ENCODE data around the gene ZXDC.

ZXDC gene

DNA sequence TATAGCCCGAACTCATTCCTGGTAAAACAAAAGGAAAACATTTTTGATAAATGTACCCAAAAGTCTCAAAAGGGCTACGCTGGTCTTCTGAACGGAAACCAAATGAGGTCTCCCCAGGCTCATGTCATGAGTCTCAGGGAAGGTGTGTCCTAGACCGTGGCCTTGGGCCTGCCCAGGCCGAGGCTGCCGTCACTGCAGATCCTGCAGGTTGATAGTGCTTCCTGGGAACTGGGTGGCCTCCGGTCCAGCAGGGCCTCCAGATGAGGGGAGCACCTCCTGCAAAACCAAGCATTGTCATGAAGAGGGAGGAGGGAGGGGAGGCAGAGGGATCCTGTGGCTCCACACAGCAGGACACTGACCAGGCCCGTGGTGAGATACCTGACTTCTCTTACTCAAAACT, 37.5 kb downstream of the ZXDC start:
- Mint-ChIP-seq H3K9me3 (no peaks in the 10 kb centered on the region), H3K4me1 (no peaks in the 10 kb centered on the region), H3K27ac (ENCODE audit: low read depth) (no peak overlapping the region), H3K36me3 (ENCODE audit: insufficient read depth) (peaks cover 21% of the 10 kb centered on the region), H3K4me3 (no peak overlapping the region), H3K27me3 (no peaks in the 10 kb centered on the region)
- no peak for DNase-seq (ENCODE audit: low spot score in 2 of 2)
- no peak for ATAC-seq (replicated peaks; ENCODE audit: extremely low read depth, poor library complexity, severe bottlenecking)

GRCh38 chr3:126436826-126437717, 38.6 kb downstream of the ZXDC start:
- no peak for DNase-seq (ENCODE audit: low spot score in 2 of 2)
- Mint-ChIP-seq H3K27ac (ENCODE audit: low read depth) (no peak overlapping the region), H3K27me3 (no peaks in the 10 kb centered on the region), H3K9me3 (no peaks in the 10 kb centered on the region), H3K36me3 (ENCODE audit: insufficient read depth) (peaks cover 19% of the 10 kb centered on the region), H3K4me3 (no peak overlapping the region), H3K4me1 (no peaks in the 10 kb centered on the region)
- no peak for ATAC-seq (replicated peaks; ENCODE audit: extremely low read depth, poor library complexity, severe bottlenecking)

- Mint-ChIP-seq H3K4me1 (no peaks in the 10 kb centered on the region), H3K27ac (ENCODE audit: low read depth) (no peak overlapping the region), H3K27me3 (no peaks in the 10 kb centered on the region), H3K9me3 (no peaks in the 10 kb centered on the region), H3K4me3 (no peak overlapping the region), H3K36me3 (ENCODE audit: insufficient read depth) (peaks cover 17% of the 10 kb centered on the region)
- ATAC-seq (replicated peaks; ENCODE audit: extremely low read depth, poor library complexity, severe bottlenecking) (no peak), DNase-seq (ENCODE audit: low spot score in 2 of 2) (no peak)
Measured at GRCh38 chr3:126435456-126436315, 40.0 kb downstream of the ZXDC start.

- Mint-ChIP-seq H3K27ac (ENCODE audit: low read depth) (no peak overlapping the region), H3K9me3 (no peaks in the 10 kb centered on the region), H3K36me3 (ENCODE audit: insufficient read depth) (peaks cover 14% of the 10 kb centered on the region), H3K4me1 (no peaks in the 10 kb centered on the region), H3K27me3 (no peaks in the 10 kb centered on the region), H3K4me3 (no peak overlapping the region)
- DNase-seq (ENCODE audit: low spot score in 2 of 2) (no peak), ATAC-seq (replicated peaks; ENCODE audit: extremely low read depth, poor library complexity, severe bottlenecking) (no peak)
Measured at GRCh38 chr3:126434931-126435411, 40.7 kb downstream of the ZXDC start.

- Mint-ChIP-seq H3K9me3 (no peaks in the 10 kb centered on the region), H3K36me3 (ENCODE audit: insufficient read depth) (peaks cover 14% of the 10 kb centered on the region), H3K27me3 (no peaks in the 10 kb centered on the region), H3K27ac (ENCODE audit: low read depth) (no peak overlapping the region), H3K4me3 (no peak overlapping the region), H3K4me1 (no peaks in the 10 kb centered on the region)
- DNase-seq (ENCODE audit: low spot score in 2 of 2) (no peak), ATAC-seq (replicated peaks; ENCODE audit: extremely low read depth, poor library complexity, severe bottlenecking) (no peak)
Measured at GRCh38 chr3:126434264-126434590, 41.5 kb downstream of the ZXDC start.

- peaks cover 9% of the 10 kb centered on the region for H3K36me3 Mint-ChIP-seq (ENCODE audit: insufficient read depth)
- H3K4me1 Mint-ChIP-seq: no peaks in the 10 kb centered on the region
Measured at GRCh38 chr3:126433496-126434263, 42.0 kb downstream of the ZXDC start.

DNA sequence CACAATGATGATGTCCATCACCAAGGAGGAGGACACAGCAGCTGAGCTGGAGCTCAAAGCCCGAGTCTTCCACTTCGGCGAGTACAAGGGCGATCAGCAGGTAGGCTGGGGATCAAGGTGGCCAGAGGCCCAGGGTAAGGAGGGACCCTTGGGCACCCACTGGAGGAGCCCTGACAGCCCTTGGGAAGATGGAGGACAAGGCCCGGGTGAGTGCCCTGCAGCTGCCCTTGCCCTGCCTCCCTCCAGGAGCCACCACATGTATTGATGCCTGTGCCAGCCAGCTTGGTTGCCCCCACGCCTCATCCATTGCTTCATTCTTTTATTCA, 42.6 kb downstream of the ZXDC start:
- H3K4me1 Mint-ChIP-seq: no peaks in the 10 kb centered on the region
- H3K27ac Mint-ChIP-seq (ENCODE audit: low read depth): no peak overlapping the region
- H3K4me3 Mint-ChIP-seq: no peak overlapping the region
- H3K36me3 Mint-ChIP-seq (ENCODE audit: insufficient read depth): peaks cover 7% of the 10 kb centered on the region
- H3K27me3 Mint-ChIP-seq: no peaks in the 10 kb centered on the region
- no peaks in the 10 kb centered on the region for H3K9me3 Mint-ChIP-seq
- ATAC-seq (replicated peaks; ENCODE audit: extremely low read depth, poor library complexity, severe bottlenecking) (no peak), DNase-seq (ENCODE audit: low spot score in 2 of 2) (no peak)

More at GRCh38 chr3:126433496-126434263, 42.0 kb downstream of the ZXDC start:
- DNase-seq (ENCODE audit: low spot score in 2 of 2) (no peak), ATAC-seq (replicated peaks; ENCODE audit: extremely low read depth, poor library complexity, severe bottlenecking) (no peak)
- Mint-ChIP-seq H3K27ac (ENCODE audit: low read depth) (no peak overlapping the region), H3K9me3 (no peaks in the 10 kb centered on the region), H3K27me3 (no peaks in the 10 kb centered on the region), H3K4me3 (no peak overlapping the region)

DNA sequence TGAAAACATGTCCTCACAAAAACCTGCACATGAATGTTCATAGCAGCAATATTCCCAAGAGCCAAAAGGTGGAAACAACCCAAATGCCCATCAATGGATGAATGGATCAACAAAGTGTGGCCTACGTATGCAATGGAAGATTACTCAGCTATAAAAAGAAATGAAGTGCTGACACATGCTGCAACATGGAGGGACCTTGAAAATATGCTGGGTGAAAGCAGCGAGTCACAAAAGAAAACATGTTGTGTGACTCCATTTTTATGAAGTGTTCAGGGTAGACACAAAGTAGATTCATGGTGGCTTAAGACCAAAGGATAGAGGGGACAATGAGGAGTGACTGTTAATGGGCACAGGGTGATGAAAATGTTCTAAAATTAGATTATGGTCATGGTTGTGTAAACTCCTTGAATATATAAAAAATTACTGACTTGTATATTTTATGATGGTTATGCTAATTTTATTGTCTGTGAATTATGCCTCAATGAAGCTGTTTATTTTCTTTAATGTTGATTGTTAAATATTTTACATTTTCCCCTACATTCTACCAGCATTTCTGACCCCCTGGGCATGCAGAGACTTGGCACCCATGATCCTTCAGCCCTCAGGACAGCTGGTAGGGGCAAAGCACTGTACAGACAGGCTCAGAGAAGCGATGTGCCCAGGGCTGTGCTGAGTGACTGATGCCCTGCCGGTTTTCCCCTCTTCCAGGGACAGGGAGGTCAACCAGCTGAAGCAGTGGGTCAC, 43.2 kb downstream of the ZXDC start:
- Mint-ChIP-seq H3K27me3 (no peaks in the 10 kb centered on the region), H3K9me3 (no peaks in the 10 kb centered on the region), H3K4me1 (no peaks in the 10 kb centered on the region), H3K36me3 (ENCODE audit: insufficient read depth) (peaks cover 1% of the 10 kb centered on the region), H3K27ac (ENCODE audit: low read depth) (no peak overlapping the region), H3K4me3 (no peak overlapping the region)
- no peak for ATAC-seq (replicated peaks; ENCODE audit: extremely low read depth, poor library complexity, severe bottlenecking)
- no peak for DNase-seq (ENCODE audit: low spot score in 2 of 2)

DNA sequence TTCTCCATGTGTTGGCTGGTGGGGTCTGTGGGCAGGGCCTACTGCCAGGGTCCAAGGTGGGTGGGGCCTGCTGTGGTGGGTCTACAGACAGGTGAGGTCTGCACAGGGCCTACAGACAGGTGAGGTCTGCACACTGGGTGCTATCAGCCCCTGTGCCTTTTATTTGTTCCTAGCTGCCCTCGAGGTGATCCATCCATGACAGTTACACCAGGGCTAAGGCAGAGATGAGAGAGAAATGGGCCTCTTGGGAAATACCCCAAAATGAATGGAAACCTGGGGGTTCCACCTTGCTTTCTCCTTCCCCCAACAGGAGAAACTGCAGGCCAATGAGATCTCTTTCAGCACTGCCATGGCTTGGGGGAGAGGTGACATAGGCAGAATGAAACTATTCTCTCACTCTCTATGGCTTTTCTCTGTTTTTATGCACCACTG, 44.6 kb downstream of the ZXDC start:
- DNase-seq (ENCODE audit: low spot score in 2 of 2) (no peak), ATAC-seq (replicated peaks; ENCODE audit: extremely low read depth, poor library complexity, severe bottlenecking) (no peak)
- Mint-ChIP-seq H3K36me3 (ENCODE audit: insufficient read depth) (no peaks in the 10 kb centered on the region), H3K9me3 (no peaks in the 10 kb centered on the region), H3K4me1 (no peaks in the 10 kb centered on the region), H3K4me3 (no peak overlapping the region), H3K27me3 (no peaks in the 10 kb centered on the region), H3K27ac (ENCODE audit: low read depth) (no peak overlapping the region)

GRCh38 chr3:126424751-126425150, 50.9 kb downstream of the ZXDC start:
- DNase-seq (ENCODE audit: low spot score in 2 of 2) (no peak), ATAC-seq (replicated peaks; ENCODE audit: extremely low read depth, poor library complexity, severe bottlenecking) (no peak)
- Mint-ChIP-seq H3K4me3 (no peak overlapping the region), H3K27ac (ENCODE audit: low read depth) (no peak overlapping the region), H3K4me1 (no peaks in the 10 kb centered on the region), H3K9me3 (peaks cover 6% of the 10 kb centered on the region), H3K36me3 (ENCODE audit: insufficient read depth) (no peaks in the 10 kb centered on the region), H3K27me3 (no peaks in the 10 kb centered on the region)

- no peak overlapping the region for H3K4me3 Mint-ChIP-seq
- no peaks in the 10 kb centered on the region for H3K4me1 Mint-ChIP-seq
- no peak for ATAC-seq (replicated peaks; ENCODE audit: extremely low read depth, poor library complexity, severe bottlenecking)
- no peak overlapping the region for H3K27ac Mint-ChIP-seq (ENCODE audit: low read depth)
- peaks cover 6% of the 10 kb centered on the region for H3K9me3 Mint-ChIP-seq
- no peaks in the 10 kb centered on the region for H3K36me3 Mint-ChIP-seq (ENCODE audit: insufficient read depth)
- no peak for DNase-seq (ENCODE audit: low spot score in 2 of 2)
- no peaks in the 10 kb centered on the region for H3K27me3 Mint-ChIP-seq
Measured at GRCh38 chr3:126424039-126424717, 51.5 kb downstream of the ZXDC start.
